Measurements from ENCODE around the gene LETM1. TPM values are rescaled to one million over a fixed set of nuclear protein-coding genes. Genes with fewer than 3 reads are reported as not detected.
A peak's percentile ranks its signal among the peaks of the same experiment; 100 is the strongest.

Gene LETM1
- total and polyA plus RNA-seq, 2 of the 8 experiments (the other 6 are each of a cell fraction or from before 2014, with no cell fraction given) = 19.8 to 50.1 TPM

- no peaks in the 10 kb centered on the region for H3K9me3 ChIP-seq (ENCODE audit: insufficient read depth in 2 of 2, low read depth in 1 of 2, low read length in 1 of 2)
- H3K27me3 ChIP-seq (replicated peaks in 1 of 4; ENCODE audit: control insufficient read depth in 3 of 4, extremely low read depth in 1 of 4, insufficient read depth in 3 of 4, low read length in 3 of 4) = peaks cover 27 to 44% (median 40%) of the 10 kb centered on the region in 4 experiments
- FAIRE-seq = no peak
- no peak overlapping the region; the same call in 1 of the 2 replicates for H3K27ac ChIP-seq (ENCODE audit: low read depth, low read length)
- H2AK5ac ChIP-seq (ENCODE audit: low read depth, low read length) = no peak overlapping the region
- H3K79me1 ChIP-seq (ENCODE audit: low read depth, low read length) = peaks cover 20% of the 10 kb centered on the region
- 3% methylated on average over 53 of the region's 92 CpGs; no CpG with 5 or more reads in 1 of the 2 experiments for WGBS, 2 experiments (ENCODE audit: extremely low coverage in 1 of 2, insufficient coverage in 1 of 2, insufficient read length in 1 of 2, insufficient replicate concordance in 2 of 2, low coverage in 1 of 2, low lambda C conversion rate in 2 of 2, missing lambda C conversion rate in 1 of 2)
- no peak overlapping the region for H2BK12ac ChIP-seq (ENCODE audit: low read depth, low read length)
- POLR2A ChIA-PET (ENCODE audit: partially characterized antibody) = interaction anchor here (0.6 to 1.7 kb wide), 10 partner anchors 8 to 668 kb away, joined by 3 to 5 read pairs (median 3); partner anchors contain the start of gene NSD2
- H3K56ac ChIP-seq (replicated peaks; ENCODE audit: insufficient read length, low read depth, low read length) = no peak overlapping the region
- 0 out of 2 replicates have a peak overlapping the region, but pooled peaks have one; percentile 47 for H2AFZ ChIP-seq (ENCODE audit: low read length)
- no peak overlapping the region for H2BK20ac ChIP-seq (ENCODE audit: low read length)
- H3K14ac ChIP-seq (ENCODE audit: insufficient read length) = no peak overlapping the region
- peaks cover 0 to 14% (median 7%) of the 10 kb centered on the region in 4 experiments; a peak in 5 of 7 replicates for H3K4me1 ChIP-seq (replicated peaks in 1 of 4; ENCODE audit: control insufficient read depth in 3 of 4, insufficient read depth in 4 of 4, low read length in 3 of 4)
- CTCF ChIA-PET (ENCODE audit: partially characterized antibody) = interaction anchor here (0.7 to 2.9 kb wide), 5 partner anchors 22 to 201 kb away, joined by 3 to 17 read pairs (median 3); no protein-coding TSS in a partner anchor
- peaks cover 0 to 30% of the 10 kb centered on the region in 2 experiments; a peak in 3 of 4 replicates for H3K79me2 ChIP-seq (ENCODE audit: control insufficient read depth in 1 of 2, insufficient read depth in 2 of 2, low read length in 2 of 2)
- H3K4ac ChIP-seq (replicated peaks; ENCODE audit: insufficient read length, low read depth, low read length) = no peak overlapping the region
- no peak overlapping the region for H2BK5ac ChIP-seq (ENCODE audit: low read depth, low read length)
- H3K4me3 ChIP-seq (ENCODE audit: extremely low read depth in 1 of 4, insufficient read depth in 2 of 4, low read depth in 3 of 4, low read length in 4 of 4) = peak overlapping the region; percentile 61 to 79 (median 72)
- no peak overlapping the region for H4K5ac ChIP-seq (ENCODE audit: insufficient read length, low read depth, low read length)
- H4K8ac ChIP-seq (ENCODE audit: extremely low read depth, insufficient read depth, low read length) = peak overlapping the region; percentile 89
- peak overlapping the region; percentile 91 to 99 for H3K4me2 ChIP-seq (ENCODE audit: insufficient read depth in 1 of 2, low read depth in 2 of 2, low read length in 2 of 2)
- no peak overlapping the region for H4K91ac ChIP-seq (replicated peaks; ENCODE audit: insufficient read length, low read length)
- peak in 1 of 2 experiments; percentile 57 for DNase-seq (ENCODE audit: low read depth in 1 of 2, low spot score in 2 of 2)
- H3K23me2 ChIP-seq (ENCODE audit: low read depth, low read length) = peaks cover 12% of the 10 kb centered on the region
- H4K20me1 ChIP-seq (replicated peaks in 1 of 2; ENCODE audit: control insufficient read depth in 1 of 2, insufficient read depth in 2 of 2, low read length in 2 of 2) = peaks cover 24 to 33% of the 10 kb centered on the region in 2 experiments
- no peak overlapping the region for H3K23ac ChIP-seq (ENCODE audit: insufficient read length)
- H2BK120ac ChIP-seq (replicated peaks; ENCODE audit: low read depth, low read length) = no peak overlapping the region
- H3K9ac ChIP-seq (replicated peaks in 1 of 4; ENCODE audit: extremely low read depth in 1 of 4, low read depth in 3 of 4, low read length in 3 of 4) = peak overlapping the region; percentile 48 to 74 (median 64); a peak in 6 of 7 replicates
- no peaks in the 10 kb centered on the region; a peak in 1 of 8 replicates for H3K36me3 ChIP-seq (ENCODE audit: control insufficient read depth in 2 of 4, insufficient read depth in 4 of 4, low read length in 3 of 4)
- no peak overlapping the region for H2BK15ac ChIP-seq (ENCODE audit: low read length)
- H3K18ac ChIP-seq (ENCODE audit: extremely low read depth, low read length) = no peak overlapping the region
- no peak for TF ChIP-seq ATF3 (IDR thresholded peaks at IDR 0.05; ENCODE audit: insufficient read depth, low read depth, low read length)
- TF ChIP-seq EZH2 (IDR thresholded peaks at IDR 0.05; ENCODE audit: low read depth, low read length, severe bottlenecking) = no peak
- TF ChIP-seq CTBP2 (IDR thresholded peaks at IDR 0.05; ENCODE audit: borderline replicate concordance, insufficient read depth, insufficient read length, low read length) = no peak
- TF ChIP-seq SAP30 (IDR thresholded peaks at IDR 0.05; ENCODE audit: insufficient read depth, insufficient replicate concordance, low read length) = no peak
- TF ChIP-seq POLR2A (IDR thresholded peaks at IDR 0.05; ENCODE audit: control extremely low read depth in 1 of 2, low read depth in 2 of 2, low read length in 2 of 2) = no peak
- no peak for TF ChIP-seq CTCF (IDR thresholded peaks at IDR 0.05; ENCODE audit: control extremely low read depth in 1 of 3, insufficient read depth in 1 of 3, low read depth in 1 of 3, low read length in 3 of 3)
- no peak for TF ChIP-seq POU5F1 (IDR thresholded peaks at IDR 0.05; ENCODE audit: low read depth, low read length)
- TF ChIP-seq CBX5 (IDR thresholded peaks at IDR 0.05; ENCODE audit: low read depth, low read length) = no peak
These were observed 454 bp downstream of the LETM1 start for GRCh38 chr4:1855333-1856070.
